ENCODE data around the gene DAAM1. TPM values are rescaled to one million over a fixed set of nuclear protein-coding genes. Genes with fewer than 3 reads are reported as not detected.

Gene DAAM1
- polyA plus RNA-seq, 1 donor from 2014 or later, result 161 TPM

DNA sequence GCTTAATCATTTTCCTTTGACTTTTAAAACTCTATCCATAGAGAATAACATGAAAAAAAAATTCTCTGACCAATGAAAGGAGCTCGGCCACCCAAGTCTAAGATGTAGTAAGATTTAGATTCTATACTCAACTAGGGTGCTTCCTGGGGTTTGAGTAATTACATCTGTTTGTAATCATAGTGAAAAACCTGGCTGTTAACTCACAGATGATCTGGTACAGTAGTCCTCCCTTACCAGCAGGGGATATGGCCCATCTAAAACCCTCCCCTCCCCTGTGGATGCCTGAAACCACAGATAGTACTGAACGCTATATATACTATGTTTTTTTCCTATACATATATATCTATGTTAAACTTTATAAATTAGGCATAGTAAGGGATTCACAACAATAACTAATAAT lies 89.2 kb downstream of the DAAM1 start:
- H3K27ac ChIP-seq (ENCODE audit: low read length), result no peak overlapping the region
- no peaks in the 10 kb centered on the region for H3K9me3 ChIP-seq (ENCODE audit: low read length)
- no peak overlapping the region for H3K4me2 ChIP-seq (ENCODE audit: low read length)
- no peaks in the 10 kb centered on the region for H3K36me3 ChIP-seq (ENCODE audit: insufficient read depth, low read length)
- no peak overlapping the region for H2AFZ ChIP-seq (ENCODE audit: low read depth, low read length)
- H3K9me2 ChIP-seq (ENCODE audit: insufficient read depth, low read length), result no peaks in the 10 kb centered on the region
- H3K4me3 ChIP-seq (ENCODE audit: low read length), result no peak overlapping the region
- no peak overlapping the region for H3K9ac ChIP-seq (ENCODE audit: low read length)
- TF ChIP-seq MXI1 (conservative IDR thresholded peaks at IDR 0.05; ENCODE audit: poor library complexity, severe bottlenecking) (no peak), EP300 (conservative IDR thresholded peaks at IDR 0.05; ENCODE audit: poor library complexity, severe bottlenecking) (no peak), POLR2AphosphoS5 (IDR thresholded peaks at IDR 0.05) (no peak), EZH2 (IDR thresholded peaks at IDR 0.05; ENCODE audit: borderline replicate concordance, insufficient read depth, low read length, poor library complexity, severe bottlenecking) (no peak), RAD21 (conservative IDR thresholded peaks at IDR 0.05) (no peak), TAF1 (IDR thresholded peaks at IDR 0.05; ENCODE audit: low read depth) (no peak), SMC3 (conservative IDR thresholded peaks at IDR 0.05; ENCODE audit: poor library complexity) (no peak)
- TF ChIP-seq, protein P1, sequence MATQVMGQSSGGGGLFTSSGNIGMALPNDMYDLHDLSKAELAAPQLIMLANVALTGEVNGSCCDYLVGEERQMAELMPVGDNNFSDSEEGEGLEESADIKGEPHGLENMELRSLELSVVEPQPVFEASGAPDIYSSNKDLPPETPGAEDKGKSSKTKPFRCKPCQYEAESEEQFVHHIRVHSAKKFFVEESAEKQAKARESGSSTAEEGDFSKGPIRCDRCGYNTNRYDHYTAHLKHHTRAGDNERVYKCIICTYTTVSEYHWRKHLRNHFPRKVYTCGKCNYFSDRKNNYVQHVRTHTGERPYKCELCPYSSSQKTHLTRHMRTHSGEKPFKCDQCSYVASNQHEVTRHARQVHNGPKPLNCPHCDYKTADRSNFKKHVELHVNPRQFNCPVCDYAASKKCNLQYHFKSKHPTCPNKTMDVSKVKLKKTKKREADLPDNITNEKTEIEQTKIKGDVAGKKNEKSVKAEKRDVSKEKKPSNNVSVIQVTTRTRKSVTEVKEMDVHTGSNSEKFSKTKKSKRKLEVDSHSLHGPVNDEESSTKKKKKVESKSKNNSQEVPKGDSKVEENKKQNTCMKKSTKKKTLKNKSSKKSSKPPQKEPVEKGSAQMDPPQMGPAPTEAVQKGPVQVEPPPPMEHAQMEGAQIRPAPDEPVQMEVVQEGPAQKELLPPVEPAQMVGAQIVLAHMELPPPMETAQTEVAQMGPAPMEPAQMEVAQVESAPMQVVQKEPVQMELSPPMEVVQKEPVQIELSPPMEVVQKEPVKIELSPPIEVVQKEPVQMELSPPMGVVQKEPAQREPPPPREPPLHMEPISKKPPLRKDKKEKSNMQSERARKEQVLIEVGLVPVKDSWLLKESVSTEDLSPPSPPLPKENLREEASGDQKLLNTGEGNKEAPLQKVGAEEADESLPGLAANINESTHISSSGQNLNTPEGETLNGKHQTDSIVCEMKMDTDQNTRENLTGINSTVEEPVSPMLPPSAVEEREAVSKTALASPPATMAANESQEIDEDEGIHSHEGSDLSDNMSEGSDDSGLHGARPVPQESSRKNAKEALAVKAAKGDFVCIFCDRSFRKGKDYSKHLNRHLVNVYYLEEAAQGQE (IDR thresholded peaks at IDR 0.05; ENCODE audit: borderline replicate concordance), result no peak
- TF ChIP-seq, protein P2, sequence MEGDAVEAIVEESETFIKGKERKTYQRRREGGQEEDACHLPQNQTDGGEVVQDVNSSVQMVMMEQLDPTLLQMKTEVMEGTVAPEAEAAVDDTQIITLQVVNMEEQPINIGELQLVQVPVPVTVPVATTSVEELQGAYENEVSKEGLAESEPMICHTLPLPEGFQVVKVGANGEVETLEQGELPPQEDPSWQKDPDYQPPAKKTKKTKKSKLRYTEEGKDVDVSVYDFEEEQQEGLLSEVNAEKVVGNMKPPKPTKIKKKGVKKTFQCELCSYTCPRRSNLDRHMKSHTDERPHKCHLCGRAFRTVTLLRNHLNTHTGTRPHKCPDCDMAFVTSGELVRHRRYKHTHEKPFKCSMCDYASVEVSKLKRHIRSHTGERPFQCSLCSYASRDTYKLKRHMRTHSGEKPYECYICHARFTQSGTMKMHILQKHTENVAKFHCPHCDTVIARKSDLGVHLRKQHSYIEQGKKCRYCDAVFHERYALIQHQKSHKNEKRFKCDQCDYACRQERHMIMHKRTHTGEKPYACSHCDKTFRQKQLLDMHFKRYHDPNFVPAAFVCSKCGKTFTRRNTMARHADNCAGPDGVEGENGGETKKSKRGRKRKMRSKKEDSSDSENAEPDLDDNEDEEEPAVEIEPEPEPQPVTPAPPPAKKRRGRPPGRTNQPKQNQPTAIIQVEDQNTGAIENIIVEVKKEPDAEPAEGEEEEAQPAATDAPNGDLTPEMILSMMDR (IDR thresholded peaks at IDR 0.05; ENCODE audit: poor library complexity, severe bottlenecking), result no peak
- no peaks in the 10 kb centered on the region for H3K27me3 ChIP-seq (ENCODE audit: insufficient read depth, low read depth, low read length)
- peaks cover 6% of the 10 kb centered on the region for H3K79me2 ChIP-seq (replicated peaks; ENCODE audit: insufficient read depth, low read length)
- H4K20me1 ChIP-seq (ENCODE audit: insufficient read depth), result no peaks in the 10 kb centered on the region
- no peaks in the 10 kb centered on the region for H3F3A ChIP-seq (ENCODE audit: insufficient read depth, low read length, poor library complexity, severe bottlenecking)

DNA sequence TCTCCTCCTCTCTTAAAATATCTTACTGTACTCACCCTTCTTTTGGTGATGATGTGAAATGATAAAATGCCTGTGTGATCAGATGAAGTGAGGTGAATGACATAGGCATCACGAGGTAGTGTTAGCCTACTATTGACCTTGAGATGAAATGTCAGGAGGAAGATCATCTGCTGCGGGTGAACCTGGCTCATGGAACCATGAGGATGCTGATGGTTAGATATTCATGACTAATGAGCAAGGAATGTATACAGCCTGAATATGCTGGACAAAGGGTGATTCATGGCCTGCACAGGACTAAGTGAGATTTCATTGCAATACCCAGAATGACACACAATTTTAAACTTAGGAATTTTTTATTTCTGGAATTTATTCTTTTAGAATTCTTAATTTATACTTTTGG lies 89.6 kb downstream of the DAAM1 start:
- H3K9me2 ChIP-seq (ENCODE audit: insufficient read depth, low read length), result no peaks in the 10 kb centered on the region
- H3K79me2 ChIP-seq (replicated peaks; ENCODE audit: insufficient read depth, low read length), result peaks cover 6% of the 10 kb centered on the region
- H3K4me2 ChIP-seq (ENCODE audit: low read length), result no peak overlapping the region
- H3K9me3 ChIP-seq (ENCODE audit: low read length), result no peaks in the 10 kb centered on the region
- H3K27me3 ChIP-seq (ENCODE audit: insufficient read depth, low read depth, low read length), result no peaks in the 10 kb centered on the region
- no peaks in the 10 kb centered on the region for H3F3A ChIP-seq (ENCODE audit: insufficient read depth, low read length, poor library complexity, severe bottlenecking)
- H3K27ac ChIP-seq (ENCODE audit: low read length), result no peak overlapping the region
- TF ChIP-seq, protein P2 (IDR thresholded peaks at IDR 0.05; ENCODE audit: poor library complexity, severe bottlenecking), result no peak
- no peak for TF ChIP-seq POLR2AphosphoS5 (IDR thresholded peaks at IDR 0.05)
- TF ChIP-seq RAD21 (conservative IDR thresholded peaks at IDR 0.05), result no peak
- TF ChIP-seq TAF1 (IDR thresholded peaks at IDR 0.05; ENCODE audit: low read depth), result no peak
- TF ChIP-seq EP300 (conservative IDR thresholded peaks at IDR 0.05; ENCODE audit: poor library complexity, severe bottlenecking), result no peak
- TF ChIP-seq SMC3 (conservative IDR thresholded peaks at IDR 0.05; ENCODE audit: poor library complexity), result no peak
- TF ChIP-seq, protein P1 (IDR thresholded peaks at IDR 0.05; ENCODE audit: borderline replicate concordance), result no peak
- no peak for TF ChIP-seq MXI1 (conservative IDR thresholded peaks at IDR 0.05; ENCODE audit: poor library complexity, severe bottlenecking)
- TF ChIP-seq EZH2 (IDR thresholded peaks at IDR 0.05; ENCODE audit: borderline replicate concordance, insufficient read depth, low read length, poor library complexity, severe bottlenecking), result no peak
- no peaks in the 10 kb centered on the region for H4K20me1 ChIP-seq (ENCODE audit: insufficient read depth)
- H2AFZ ChIP-seq (ENCODE audit: low read depth, low read length), result no peak overlapping the region
- H3K4me3 ChIP-seq (ENCODE audit: low read length), result no peak overlapping the region
- H3K9ac ChIP-seq (ENCODE audit: low read length), result no peak overlapping the region
- H3K36me3 ChIP-seq (ENCODE audit: insufficient read depth, low read length), result peaks cover 2% of the 10 kb centered on the region

Data from neural cell (in vitro differentiated cells).